HEK293 (cell line): ENCODE measurements around the gene CCL7.

Experiments
- CTCF ChIA-PET: fragments of 350-600 bp; formaldehyde crosslinking; extraction: SDS; loops from one replicate; lab custom pipeline; 2021; ENCODE audit warnings: antibody characterized with exemption; lab: Yijun Ruan, JAX
- POLR2A ChIA-PET: fragments of 300-600 bp; formaldehyde crosslinking; extraction: SDS; loops from one replicate; lab custom pipeline; 2020; ENCODE audit warnings: antibody characterized with exemption, inconsistent platforms; lab: Yijun Ruan, JAX
- H3K27ac ChIP-seq: fragments of 200-500 bp; sonication (Bioruptor generic); 2 replicates; pipeline ENCODE4 v1.5.1; 2014; ENCODE audit warnings: low read depth, low read length, control low read depth, inconsistent platforms; ENCODE audit errors: extremely low read depth
- H3K36me3 ChIP-seq, 2 experiments: fragments of 200-500 bp in 1 of 2; sonication (Bioruptor generic) in 1 of 2; 1 replicate in 1 of 2; 2 replicates in 1 of 2; pipeline ENCODE4 v1.5.1; 2014 to 2017; ENCODE audit warnings: inconsistent platforms in 2 of 2, low read length in 2 of 2; ENCODE audit not compliant: control insufficient read depth in 2 of 2, insufficient read depth in 1 of 2
- H3K4me1 ChIP-seq: fragments of 200-500 bp; sonication (Bioruptor generic); 2 replicates; pipeline ENCODE4 v1.5.1; 2014; ENCODE audit warnings: mild to moderate bottlenecking, low read length, inconsistent platforms; ENCODE audit not compliant: control insufficient read depth, insufficient read depth
- H3K4me3 ChIP-seq: 2 replicates; pipeline ENCODE4 v1.5.1; 2011; ENCODE audit warnings: low read depth, mild to moderate bottlenecking, control low read depth, low read length, moderate library complexity
- H3K9me3 ChIP-seq: fragments of 200-500 bp; sonication (Bioruptor generic); 2 replicates; pipeline ENCODE4 v1.5.1; 2014; ENCODE audit warnings: low read depth, low read length, inconsistent platforms; ENCODE audit not compliant: control insufficient read depth, insufficient read depth
- EGR2 ChIP-seq: fragments of 450-650 bp; formaldehyde crosslinking; IDR thresholded peaks from 2 replicates; pipeline ENCODE4 v1.5.1; 2016; ENCODE audit warnings: low read depth, missing biosample characterization, missing genetic modification characterization
- INSM2 ChIP-seq: fragments of 450-650 bp; formaldehyde crosslinking; IDR thresholded peaks from 2 replicates; pipeline ENCODE4 v1.5.1; 2016; ENCODE audit warnings: missing biosample characterization, missing genetic modification characterization
- KLF8 ChIP-seq: fragments of 450-650 bp; formaldehyde crosslinking; IDR thresholded peaks from 2 replicates; pipeline ENCODE4 v1.5.1; 2016; ENCODE audit warnings: missing biosample characterization, missing genetic modification characterization
- PRDM10 ChIP-seq: fragments of 450-650 bp; formaldehyde crosslinking; IDR thresholded peaks from 2 replicates; pipeline ENCODE4 v1.5.1; 2016; ENCODE audit warnings: missing biosample characterization, missing genetic modification characterization
- ZBTB10 ChIP-seq: fragments of 450-650 bp; formaldehyde crosslinking; IDR thresholded peaks from 2 replicates; pipeline ENCODE4 v1.5.1; 2016; ENCODE audit warnings: missing biosample characterization, missing genetic modification characterization
- ZBTB7A ChIP-seq: fragments of 450-650 bp; formaldehyde crosslinking; IDR thresholded peaks from 2 replicates; pipeline ENCODE4 v1.5.1; 2016; ENCODE audit warnings: low read depth, missing biosample characterization, missing genetic modification characterization
- ZNF140 ChIP-seq: fragments of 450-650 bp; formaldehyde crosslinking; IDR thresholded peaks from 2 replicates; pipeline ENCODE4 v1.5.1; 2016; ENCODE audit warnings: missing biosample characterization, missing genetic modification characterization
- ZNF157 ChIP-seq: fragments of 450-650 bp; formaldehyde crosslinking; IDR thresholded peaks from 2 replicates; pipeline ENCODE4 v1.5.1; 2016; ENCODE audit warnings: missing biosample characterization, missing genetic modification characterization
- ZNF239 ChIP-seq: fragments of 450-650 bp; formaldehyde crosslinking; IDR thresholded peaks from 2 replicates; pipeline ENCODE4 v1.5.1; 2016; ENCODE audit warnings: missing biosample characterization, missing genetic modification characterization
- ZNF280D ChIP-seq: fragments of 450-650 bp; formaldehyde crosslinking; IDR thresholded peaks from 2 replicates; pipeline ENCODE4 v1.5.1; 2016; ENCODE audit warnings: missing biosample characterization, missing genetic modification characterization
- ZNF302 ChIP-seq: fragments of 450-650 bp; formaldehyde crosslinking; IDR thresholded peaks from 2 replicates; pipeline ENCODE4 v1.5.1; 2016; ENCODE audit warnings: missing biosample characterization, missing genetic modification characterization, low read depth
- ZNF558 ChIP-seq: fragments of 450-650 bp; formaldehyde crosslinking; IDR thresholded peaks from 2 replicates; pipeline ENCODE4 v1.5.1; 2016; ENCODE audit warnings: missing biosample characterization, missing genetic modification characterization
- ZNF629 ChIP-seq: fragments of 450-650 bp; formaldehyde crosslinking; IDR thresholded peaks from 2 replicates; pipeline ENCODE4 v1.5.1; 2017; ENCODE audit warnings: missing biosample characterization, missing genetic modification characterization
- ZNF747 ChIP-seq: fragments of 450-650 bp; formaldehyde crosslinking; IDR thresholded peaks from 2 replicates; pipeline ENCODE4 v1.5.1; 2016; ENCODE audit warnings: missing biosample characterization, missing genetic modification characterization
- ZNF76 ChIP-seq: fragments of 450-650 bp; formaldehyde crosslinking; IDR thresholded peaks from 2 replicates; pipeline ENCODE4; 2016; ENCODE audit warnings: low read depth, missing biosample characterization, missing genetic modification characterization, borderline replicate concordance
- ZNF777 ChIP-seq: fragments of 450-650 bp; formaldehyde crosslinking; IDR thresholded peaks from 2 replicates; pipeline ENCODE4 v1.5.1; 2017; ENCODE audit warnings: missing biosample characterization, missing genetic modification characterization, borderline replicate concordance
- ZSCAN5A ChIP-seq: fragments of 450-650 bp; formaldehyde crosslinking; IDR thresholded peaks from 2 replicates; pipeline ENCODE4 v1.5.1; 2016; ENCODE audit warnings: missing biosample characterization, missing genetic modification characterization

Gene CCL7

GRCh38 chr17:34259146-34259545 is 10.9 kb upstream of the CCL7 start:
- Histone ChIP-seq H3K4me1 (peaks cover 11% of the 10 kb centered on the region), H3K27ac (no peak overlapping the region), H3K36me3 (no peaks in the 10 kb centered on the region), H3K9me3 (no peaks in the 10 kb centered on the region), H3K4me3 (no peak overlapping the region)
- ChIA-PET POLR2A (no interaction called here), CTCF (interaction anchor here (0.7 kb wide), 1 partner anchor 14 kb away, joined by 3 read pairs; no protein-coding TSS in a partner anchor)
- TF ChIP-seq ZNF747 (tag by site-specific recombination) (no peak), ZNF629 (tag by site-specific recombination) (no peak), ZNF777 (tag by site-specific recombination) (no peak), ZNF140 (no peak), KLF8 (no peak), ZNF558 (no peak), ZNF157 (tag by site-specific recombination) (no peak), INSM2 (tag by site-specific recombination) (no peak), ZSCAN5A (tag by site-specific recombination) (no peak), ZNF280D (tag by site-specific recombination) (no peak), ZBTB7A (tag by site-specific recombination) (no peak), ZNF302 (tag by site-specific recombination) (no peak), ZBTB10 (tag by site-specific recombination) (no peak), ZNF239 (tag by site-specific recombination) (no peak), EGR2 (tag by site-specific recombination) (no peak), PRDM10 (tag by site-specific recombination) (no peak), ZNF76 (no peak)
